Psoas muscle (tissue), 8 donors: Measurements from ENCODE around the gene TIAL1. TPM values are rescaled to one million over a fixed set of nuclear protein-coding genes. Genes with fewer than 3 reads are reported as not detected.
"Not testable (repeated sequence)": the region's sequence is repeated elsewhere in the genome, so short reads cannot be mapped to it uniquely, and the experiment has no call there.

Source experiments
- ATAC-seq, 4 donors: fragments of 200-7000 bp; cut with Tn5 transposase; one replicate each; pipeline ENCODE4 v1.9.1; 2020; ENCODE audit warnings: moderate library complexity in 3 of 4, mild to moderate bottlenecking in 2 of 4
- DNase-seq, 2 donors: peaks; one replicate each; pipeline ENCODE4 v3.0.0-alpha.2; 2020
- H3K27ac ChIP-seq: fragments of 200-600 bp; one replicate; pipeline ENCODE4 v1.8.0; 2022
- H3K27me3 ChIP-seq, 3 donors: fragments of 200-600 bp in 1 of 3; one replicate each; pipeline versions ENCODE4 v1.6.1 to v1.8.0; 2013 to 2022; ENCODE audit warnings: low read length in 2 of 3, mild to moderate bottlenecking in 2 of 3, moderate library complexity in 1 of 3; ENCODE audit not compliant: insufficient read depth in 3 of 3
- H3K36me3 ChIP-seq, 2 donors: fragments of 200-600 bp in 1 of 2; one replicate each; pipeline versions ENCODE4 v1.6.1 to v1.8.0; 2013 to 2022; ENCODE audit warnings: low read depth in 1 of 2, mild to moderate bottlenecking in 1 of 2, moderate library complexity in 1 of 2; ENCODE audit not compliant: insufficient read depth in 1 of 2
- H3K4me1 ChIP-seq: fragments of 200-600 bp; one replicate; pipeline ENCODE4 v1.8.0; 2022
- H3K4me3 ChIP-seq: fragments of 200-600 bp; one replicate; pipeline ENCODE4 v1.8.0; 2022; ENCODE audit warnings: mild to moderate bottlenecking
- H3K9me3 ChIP-seq: fragments of 200-600 bp; one replicate; pipeline ENCODE4 v1.8.0; 2022
- CTCF ChIP-seq: fragments of 200-600 bp; IDR thresholded peaks from one replicate; pipeline ENCODE4 v1.8.0; 2022; ENCODE audit warnings: antibody characterized with exemption
- WGBS, 3 donors: extraction: QIAGEN DNeasy Blood & Tissue Kit; methylation state at CpG; one replicate each; pipeline versions ENCODE4 v1.1.6 to v1.1.7; 2013; 5-methylcytosine and 5-hydroxymethylcytosine counted together
- intact Hi-C, 2 donors: fragments of 100-400 bp; cut with DNase I; formaldehyde crosslinking; loops; one replicate each; pipeline versions ENCODE4 v1.11.0 to v1.14.2; 2022
- polyA plus RNA-seq, 3 donors: library from polyadenylated mRNA; stranded (reverse); fragments of 200-250 nt; gene quantifications; one replicate each; pipeline ENCODE4 v1.2.3, GENCODE V29; 2013
- total RNA-seq, 4 donors: library from RNA; stranded (reverse); fragmentation: NEBNext Ultra II Directional in 2 of 4; extraction: Animal tissue kit (Norgen Biotek cat#: 25700) in 2 of 4; gene quantifications; one replicate each; pipeline versions ENCODE4 v1.2.1 to v1.2.4, GENCODE V29; 2021 to 2023
- donor health status: healthy with polysubstance abuse.
- donor health status: DM: no; HTN: no; CAD: no; lungs with moderate emphysema.
- donor health status: Bipolar disorder and iron deficiency.
- donor health status: healthy.
- donor health status: DM: yes; HTN: yes; CAD: no.
- donor health status: DM: no; HTN: no; CAD: no.
- donor health status: DM: no; HTN: no; CAD: no.
- donor health status: DM: yes; HTN: yes; CAD: no.

The TIAL1 gene
- total and polyA plus RNA-seq, 7 donors = 38.2 to 106 (median 79.3) TPM

- Histone ChIP-seq H3K4me1 (peaks cover 10% of the 10 kb centered on the region), H3K27ac (peak overlapping the region; percentile 76), H3K27me3 (peaks cover 0 to 1% (median 0%) of the 10 kb centered on the region in 3 donors)
Measured at GRCh38 chr10:119536508-119537025, 60.2 kb downstream of the TIAL1 start.

DNA sequence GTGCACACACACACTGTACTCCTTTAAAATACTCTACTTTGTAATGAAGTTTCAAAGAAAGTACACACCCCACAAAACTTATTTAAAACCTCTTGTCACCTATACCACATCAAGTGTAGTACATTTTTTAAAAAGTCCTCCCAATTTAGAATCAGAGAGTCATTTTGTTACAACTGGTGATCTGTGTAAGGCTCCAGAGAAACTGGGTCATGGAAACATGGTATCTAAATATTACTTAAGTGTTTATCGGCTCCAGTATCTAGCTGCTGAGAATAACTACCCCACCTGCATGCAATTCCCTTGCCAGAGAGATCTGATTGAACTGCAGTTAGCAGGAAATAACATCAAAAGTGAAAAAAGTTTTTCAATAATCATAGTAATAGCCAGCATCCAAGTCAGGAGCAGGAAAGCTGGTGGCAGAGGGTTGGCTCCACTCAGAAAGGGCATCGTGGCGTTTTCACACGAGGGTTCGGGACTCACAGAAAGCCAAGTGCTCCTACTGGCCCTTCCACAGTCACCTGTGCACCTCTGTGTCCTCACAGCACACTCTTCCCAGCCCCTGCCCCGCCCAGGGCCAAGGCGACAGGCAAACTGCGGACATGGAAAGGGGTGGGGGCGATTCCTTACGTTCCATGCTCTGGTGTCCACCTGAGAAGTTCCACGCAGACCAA is 60.8 kb downstream of the TIAL1 start:
- intact Hi-C loops = no loop called here
- no peak for TF ChIP-seq CTCF
- Histone ChIP-seq H3K36me3 (no peaks in the 10 kb centered on the region), H3K4me1 (peaks cover 16% of the 10 kb centered on the region), H3K4me3 (peak overlapping the region; percentile 29), H3K27ac (peak overlapping the region; percentile 76), H3K27me3 (peaks cover 0 to 1% (median 0%) of the 10 kb centered on the region in 3 donors), H3K9me3 (no peaks in the 10 kb centered on the region)
- ATAC-seq (peak; percentile 15 to 77 (median 61)), DNase-seq (no peak)
- 74 to 81% (median 76%) methylated on average over 11 of the region's 11 CpGs for WGBS, 3 donors

More at GRCh38 chr10:119536508-119537025, 60.2 kb downstream of the TIAL1 start:
- intact Hi-C loops = no loop called here
- no peak for TF ChIP-seq CTCF
- WGBS, 3 donors = 51 to 61% (median 58%) methylated on average over 9 of the region's 9 CpGs
- DNase-seq = no peak
- Histone ChIP-seq H3K9me3 (no peaks in the 10 kb centered on the region), H3K36me3 (no peaks in the 10 kb centered on the region), H3K4me3 (peak overlapping the region; percentile 29)
- peak in 2 of 4 donors; percentile 12 to 25 for ATAC-seq

- no peak for TF ChIP-seq CTCF
- Histone ChIP-seq H3K27me3 (peaks cover 0 to 1% (median 0%) of the 10 kb centered on the region in 3 donors), H3K4me3 (no peak overlapping the region), H3K9me3 (no peaks in the 10 kb centered on the region), H3K4me1 (peaks cover 18% of the 10 kb centered on the region), H3K27ac (peak overlapping the region; percentile 76), H3K36me3 (no peaks in the 10 kb centered on the region)
- ATAC-seq (peak in 3 of 4 donors; percentile 43 to 64 (median 55)), DNase-seq (no peak)
- intact Hi-C loops = no loop called here
- 57 to 70% (median 63%) methylated on average over 3 of the region's 3 CpGs for WGBS, 3 donors
Measured at GRCh38 chr10:119535305-119535704, 61.5 kb downstream of the TIAL1 start.

GRCh38 chr10:119533473-119533872 is 63.3 kb downstream of the TIAL1 start:
- H3K9me3 ChIP-seq = no peaks in the 10 kb centered on the region
- peaks cover 18% of the 10 kb centered on the region for H3K4me1 ChIP-seq
- H3K4me3 ChIP-seq = no peak overlapping the region
- H3K36me3 ChIP-seq = no peaks in the 10 kb centered on the region
- H3K27me3 ChIP-seq = no peaks in the 10 kb centered on the region
- DNase-seq (no peak), ATAC-seq (no peak)
- intact Hi-C loops = no loop called here
- 84 to 91% (median 89%) methylated on average over 2 of the region's 2 CpGs for WGBS, 3 donors
- TF ChIP-seq CTCF = no peak
- H3K27ac ChIP-seq = no peak overlapping the region

DNA sequence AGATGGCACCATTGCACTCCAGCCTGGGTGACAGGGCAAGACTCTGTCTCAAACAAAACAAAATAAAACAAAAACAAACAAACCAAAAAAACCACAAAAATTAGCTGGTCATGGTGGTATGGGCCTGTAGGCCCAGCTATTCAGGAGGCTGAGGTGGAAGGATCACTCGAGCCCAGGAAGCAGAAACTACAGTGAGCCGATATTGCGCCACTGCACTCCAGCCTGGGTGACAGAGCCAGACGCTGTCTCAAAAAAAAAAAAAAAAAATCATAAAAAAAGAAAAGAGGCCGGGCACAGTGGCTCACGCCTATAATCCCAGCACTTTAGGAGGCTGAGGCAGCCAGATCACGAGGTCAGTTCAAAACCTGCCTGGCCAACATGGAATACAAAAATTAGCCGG is 64.0 kb downstream of the TIAL1 start:
- peaks cover 18% of the 10 kb centered on the region for H3K4me1 ChIP-seq
- intact Hi-C loops, H3K9me3 ChIP-seq, ATAC-seq, H3K27me3 ChIP-seq, H3K4me3 ChIP-seq, H3K36me3 ChIP-seq, H3K27ac ChIP-seq, DNase-seq: not testable (repeated sequence)
- WGBS, 3 donors = 84 to 96% (median 94%) methylated on average over 7 to 8 of the region's 8 CpGs

- H3K27ac ChIP-seq, intact Hi-C loops: not testable (repeated sequence)
- peaks cover 18% of the 10 kb centered on the region for H3K4me1 ChIP-seq
Measured at GRCh38 chr10:119532251-119532650, 64.5 kb downstream of the TIAL1 start.

More at GRCh38 chr10:119532251-119532650, 64.5 kb downstream of the TIAL1 start:
- not testable (repeated sequence) for H3K4me3 ChIP-seq, DNase-seq, H3K9me3 ChIP-seq, H3K36me3 ChIP-seq, H3K27me3 ChIP-seq, ATAC-seq
- 89 to 94% (median 92%) methylated on average over 8 of the region's 8 CpGs for WGBS, 3 donors
